ENCODE data around the gene HECTD4. TPM values are rescaled to one million over a fixed set of nuclear protein-coding genes. Genes with fewer than 3 reads are reported as not detected.

The HECTD4 gene, protein sequence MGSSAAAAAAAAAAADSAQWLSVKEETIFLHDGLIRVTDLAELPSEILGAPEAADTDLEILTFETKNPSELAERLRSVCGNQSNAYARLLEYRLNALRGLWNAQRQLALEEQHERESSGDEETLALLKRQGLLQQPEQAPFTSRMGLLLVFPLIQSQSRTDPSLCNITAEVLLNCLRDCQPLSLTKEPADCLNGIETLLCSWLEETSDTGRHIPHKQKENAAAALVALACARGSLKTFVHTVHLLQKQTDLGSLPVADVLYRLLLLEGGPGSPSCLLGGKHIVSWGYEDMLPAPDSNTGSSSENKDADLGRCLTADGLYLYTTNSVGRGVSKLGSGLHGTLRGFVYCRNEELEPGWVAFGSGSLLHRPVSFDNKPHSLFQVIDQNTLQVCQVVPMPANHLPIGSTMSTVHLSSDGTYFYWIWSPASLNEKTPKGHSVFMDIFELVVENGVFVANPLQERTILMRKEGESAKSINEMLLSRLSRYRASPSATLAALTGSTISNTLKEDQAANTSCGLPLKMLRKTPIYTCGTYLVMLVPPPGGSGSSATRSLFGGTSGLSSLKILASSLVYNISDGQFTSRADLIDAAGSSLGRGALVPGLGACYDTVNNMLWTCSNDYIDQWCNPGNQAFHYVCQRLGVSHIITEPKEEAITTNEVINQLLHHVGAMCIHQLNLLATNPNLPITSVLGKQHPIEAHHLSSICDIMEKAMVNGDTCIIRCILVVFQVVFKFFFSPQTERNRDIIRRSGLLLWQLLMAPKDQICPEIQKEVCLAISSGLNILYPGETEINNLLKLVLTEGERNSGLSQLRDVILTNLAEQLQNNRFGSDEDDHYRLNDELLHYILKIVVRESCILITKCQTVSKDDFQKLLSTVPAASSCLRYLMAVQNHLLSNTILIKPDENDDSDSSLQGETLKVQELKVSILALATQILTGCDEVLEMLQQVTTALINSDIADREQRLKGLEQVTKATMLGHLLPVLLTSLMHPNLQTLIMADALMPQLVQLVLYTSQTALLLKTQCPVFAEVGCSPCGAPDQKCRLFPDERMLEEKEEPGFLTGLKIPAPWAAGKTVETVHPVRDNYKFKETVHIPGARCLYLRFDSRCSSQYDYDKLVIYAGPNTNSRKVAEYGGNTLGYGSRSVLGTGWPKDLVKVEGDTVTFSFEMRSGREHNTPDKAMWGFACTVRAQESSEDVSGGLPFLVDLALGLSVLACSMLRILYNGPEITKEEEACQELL (N-terminal part only)
- total RNA-seq: 34.7 and 36.6 TPM in 2 replicates

DNA sequence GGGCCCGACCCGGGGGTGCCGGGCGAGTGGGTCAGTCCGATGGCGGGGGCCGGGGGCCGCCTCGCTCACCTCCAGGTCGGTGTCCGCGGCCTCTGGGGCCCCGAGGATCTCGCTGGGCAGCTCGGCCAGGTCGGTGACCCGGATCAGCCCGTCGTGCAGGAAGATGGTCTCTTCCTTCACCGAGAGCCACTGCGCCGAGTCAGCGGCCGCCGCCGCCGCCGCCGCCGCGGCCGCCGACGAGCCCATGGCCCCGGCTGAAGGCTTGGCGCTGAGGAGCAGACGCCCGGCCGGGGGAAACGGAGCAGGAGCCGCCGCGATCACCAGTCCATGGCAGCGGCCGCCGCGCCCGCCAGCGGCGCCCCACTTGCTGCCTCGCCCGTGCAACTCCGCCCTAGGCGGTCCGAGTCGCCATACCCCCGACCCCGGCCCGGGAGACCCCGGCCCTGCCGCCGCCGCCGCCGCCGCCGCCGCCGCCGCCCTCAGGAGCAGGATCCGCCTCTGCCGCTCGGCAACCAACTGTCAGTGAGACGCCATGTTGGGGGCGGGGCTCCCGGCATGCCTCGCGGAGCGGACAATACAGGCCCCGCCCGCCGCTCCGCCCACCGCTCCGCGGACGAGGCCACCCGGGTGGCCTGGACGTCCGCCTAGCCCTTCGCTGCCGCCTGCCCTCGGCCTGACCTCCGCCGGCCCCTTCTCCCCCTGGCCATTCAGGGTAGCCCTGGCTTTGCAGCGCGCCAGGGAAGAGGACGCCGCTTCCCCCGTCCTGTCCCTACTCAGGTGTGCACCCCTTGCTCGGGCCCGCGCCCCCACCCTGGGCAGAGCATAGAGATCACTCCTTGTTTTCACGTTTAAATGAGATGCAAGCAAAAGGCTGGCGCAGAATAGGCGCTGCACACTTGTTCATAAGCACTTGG, at the start of gene HECTD4:
Gene HECTD4, minus strand, starts transcription at position 549 of the 914 bp plus-strand sequence. Its CDS starts 303 bp downstream, at position 246.
- peak; percentile 89 for DNase-seq (ENCODE audit: low spot score)
- Mint-ChIP-seq H3K4me3 (ENCODE audit: low read depth) (peak within 1 kb of the TSS; percentile 99), H3K27ac (peak within 1 kb of the TSS; percentile 96), H3K4me1 (ENCODE audit: low read depth) (peaks cover 32% of the 10 kb centered on the region), H3K36me3 (ENCODE audit: low read depth) (peaks cover 9% of the 10 kb centered on the region), H3K9me3 (no peaks in the 10 kb centered on the region), H3K27me3 (ENCODE audit: low read depth) (no peaks in the 10 kb centered on the region)
- intact Hi-C loops (cut with micrococcal nuclease): loop anchor here (1.0 to 5.0 kb wide), 3 partner anchors 27 to 370 kb away; partner anchors contain the start of genes ERP29, RPL6 and TMEM116

DNA sequence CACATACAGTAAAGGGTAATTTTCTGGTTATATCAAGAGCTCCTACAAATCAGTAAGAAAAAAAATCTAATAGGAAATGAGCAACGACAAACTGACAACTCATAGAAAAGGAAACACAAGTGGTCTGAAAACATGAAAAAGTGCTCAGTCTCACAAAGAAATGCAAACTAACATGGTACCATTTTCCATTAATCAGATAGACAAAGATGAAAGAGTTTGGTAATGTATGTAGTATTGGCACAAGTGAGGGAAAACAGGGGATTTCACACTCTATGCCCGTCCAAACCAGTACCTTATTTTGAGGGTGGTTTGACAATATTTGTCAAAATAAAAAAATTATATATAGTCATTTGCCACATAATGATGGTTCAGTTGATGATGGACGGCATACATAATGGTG, 49.7 kb upstream of the HECTD4 start:
- no peak for DNase-seq (ENCODE audit: low spot score)
- Mint-ChIP-seq H3K4me1 (ENCODE audit: low read depth) (peaks cover 16% of the 10 kb centered on the region), H3K27me3 (ENCODE audit: low read depth) (no peaks in the 10 kb centered on the region), H3K36me3 (ENCODE audit: low read depth) (peaks cover 23% of the 10 kb centered on the region), H3K4me3 (ENCODE audit: low read depth) (no peak overlapping the region), H3K9me3 (no peaks in the 10 kb centered on the region), H3K27ac (peak overlapping the region; percentile 75)
- intact Hi-C loops (cut with micrococcal nuclease): no loop called here

DNA sequence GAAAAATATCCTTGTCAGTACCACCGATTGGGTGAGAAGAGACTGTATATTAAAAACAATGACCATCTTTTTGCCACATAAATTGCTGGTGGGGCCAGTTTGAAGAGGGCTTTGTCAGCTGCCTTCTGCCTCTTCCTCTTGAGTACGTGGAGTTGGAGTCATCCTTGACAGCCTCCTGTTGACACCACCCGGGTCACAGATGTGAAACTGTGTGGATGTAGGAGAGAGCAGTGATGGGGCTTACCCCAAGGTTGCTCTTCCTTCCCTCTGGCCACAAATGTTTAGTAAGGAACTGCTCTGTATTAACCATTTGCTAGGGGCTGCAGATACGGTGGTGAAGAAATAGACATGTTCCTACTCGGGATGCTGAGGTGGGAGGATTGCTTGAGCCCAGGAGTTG, 48.7 kb upstream of the HECTD4 start:
- Mint-ChIP-seq H3K27ac (peak overlapping the region; percentile 75), H3K4me1 (ENCODE audit: low read depth) (peaks cover 16% of the 10 kb centered on the region), H3K4me3 (ENCODE audit: low read depth) (no peak overlapping the region), H3K27me3 (ENCODE audit: low read depth) (no peaks in the 10 kb centered on the region), H3K9me3 (no peaks in the 10 kb centered on the region), H3K36me3 (ENCODE audit: low read depth) (peaks cover 26% of the 10 kb centered on the region)
- no peak for DNase-seq (ENCODE audit: low spot score)
- intact Hi-C loops (cut with micrococcal nuclease): no loop called here

DNA sequence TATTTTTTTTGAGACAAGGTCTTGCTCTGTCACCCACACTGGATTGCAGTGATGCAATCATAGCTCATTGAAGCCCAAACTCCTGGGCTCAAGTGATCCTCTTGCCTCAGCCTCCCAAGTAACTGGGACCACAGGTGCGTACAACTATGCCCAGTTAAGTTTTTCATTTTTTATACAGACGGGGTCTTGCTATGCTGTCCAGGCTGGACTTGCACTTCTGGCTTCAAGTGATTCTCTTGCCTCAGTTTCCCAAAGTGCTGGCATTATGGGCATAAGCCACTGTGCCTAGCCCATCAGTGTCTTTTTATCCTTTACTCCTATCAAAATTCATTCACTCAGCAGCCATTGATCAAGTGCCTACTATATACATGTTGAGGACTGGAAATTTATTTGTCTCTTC, 45.5 kb upstream of the HECTD4 start:
- no peak overlapping the region for H3K27ac Mint-ChIP-seq
- no peaks in the 10 kb centered on the region for H3K27me3 Mint-ChIP-seq (ENCODE audit: low read depth)
- no peak overlapping the region for H3K4me3 Mint-ChIP-seq (ENCODE audit: low read depth)
- peaks cover 29% of the 10 kb centered on the region for H3K36me3 Mint-ChIP-seq (ENCODE audit: low read depth)
- intact Hi-C loops (cut with micrococcal nuclease): no loop called here
- H3K4me1 Mint-ChIP-seq (ENCODE audit: low read depth): peaks cover 24% of the 10 kb centered on the region
- no peak for DNase-seq (ENCODE audit: low spot score)
- H3K9me3 Mint-ChIP-seq: no peaks in the 10 kb centered on the region

DNA sequence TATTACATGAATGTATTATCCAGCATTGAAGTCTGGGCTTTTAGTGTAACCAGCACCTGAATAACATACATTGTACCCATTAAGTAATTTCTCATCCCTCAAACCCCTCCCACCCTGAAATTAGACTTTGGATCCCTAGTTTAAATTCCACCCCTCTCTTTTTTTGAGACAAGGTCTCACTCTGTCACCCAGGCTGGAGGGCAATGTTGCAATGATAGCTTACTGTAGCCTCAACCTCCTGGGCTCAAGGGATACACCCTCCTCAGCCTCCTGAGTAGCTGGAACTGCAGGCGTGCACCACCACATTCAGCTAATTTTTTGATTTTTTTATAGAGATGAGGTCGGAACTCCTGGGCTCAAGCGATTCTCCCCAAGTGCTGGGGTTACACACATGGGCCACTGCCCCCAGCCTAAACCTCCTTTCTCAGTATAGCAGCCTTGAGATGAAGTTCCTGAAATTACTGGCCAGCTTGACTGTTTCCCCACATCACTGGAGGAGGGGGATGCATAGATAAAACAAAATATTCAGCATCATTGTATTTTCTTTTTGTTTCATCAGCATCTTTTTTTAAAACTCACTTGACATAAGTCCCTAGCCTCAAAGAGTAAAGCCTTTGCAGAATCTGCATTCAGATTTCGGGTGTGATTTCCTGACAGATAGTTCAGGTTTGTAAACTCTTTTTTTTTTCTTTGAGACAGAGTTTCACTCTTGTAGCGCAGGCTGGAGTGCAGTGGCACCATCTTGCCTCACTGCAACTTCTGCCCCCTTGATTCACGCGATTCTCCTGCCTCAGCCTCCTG, 43.6 kb upstream of the HECTD4 start:
- no peak for DNase-seq (ENCODE audit: low spot score)
- peaks cover 31% of the 10 kb centered on the region for H3K36me3 Mint-ChIP-seq (ENCODE audit: low read depth)
- no peaks in the 10 kb centered on the region for H3K9me3 Mint-ChIP-seq
- peaks cover 27% of the 10 kb centered on the region for H3K4me1 Mint-ChIP-seq (ENCODE audit: low read depth)
- H3K27me3 Mint-ChIP-seq (ENCODE audit: low read depth): no peaks in the 10 kb centered on the region
- no peak overlapping the region for H3K27ac Mint-ChIP-seq
- H3K4me3 Mint-ChIP-seq (ENCODE audit: low read depth): no peak overlapping the region
- intact Hi-C loops (cut with micrococcal nuclease): no loop called here

DNA sequence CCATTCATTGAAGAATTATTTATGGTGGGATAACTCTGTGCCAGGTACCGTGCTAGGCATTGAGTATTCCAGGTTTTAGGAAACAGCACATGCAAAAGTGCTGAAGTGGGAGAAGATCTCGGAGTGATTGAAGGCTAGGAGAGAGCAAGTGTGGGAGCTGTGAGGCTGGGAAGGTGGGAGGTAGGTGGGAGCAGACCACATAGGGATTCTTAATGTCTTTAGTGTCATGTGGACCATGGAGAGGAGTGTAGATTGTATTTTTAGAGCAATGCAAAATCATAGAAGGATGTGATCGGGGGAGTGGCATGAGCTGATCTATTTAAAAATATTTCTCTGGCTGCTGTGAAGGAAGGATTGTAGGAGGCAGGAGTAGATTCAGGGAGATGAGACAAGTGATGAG, 41.9 kb upstream of the HECTD4 start:
- no peak for DNase-seq (ENCODE audit: low spot score)
- H3K9me3 Mint-ChIP-seq: no peaks in the 10 kb centered on the region
- H3K27me3 Mint-ChIP-seq (ENCODE audit: low read depth): no peaks in the 10 kb centered on the region
- H3K4me3 Mint-ChIP-seq (ENCODE audit: low read depth): no peak overlapping the region
- intact Hi-C loops (cut with micrococcal nuclease): no loop called here
- peaks cover 35% of the 10 kb centered on the region for H3K4me1 Mint-ChIP-seq (ENCODE audit: low read depth)
- H3K27ac Mint-ChIP-seq: no peak overlapping the region
- peaks cover 39% of the 10 kb centered on the region for H3K36me3 Mint-ChIP-seq (ENCODE audit: low read depth)

DNA sequence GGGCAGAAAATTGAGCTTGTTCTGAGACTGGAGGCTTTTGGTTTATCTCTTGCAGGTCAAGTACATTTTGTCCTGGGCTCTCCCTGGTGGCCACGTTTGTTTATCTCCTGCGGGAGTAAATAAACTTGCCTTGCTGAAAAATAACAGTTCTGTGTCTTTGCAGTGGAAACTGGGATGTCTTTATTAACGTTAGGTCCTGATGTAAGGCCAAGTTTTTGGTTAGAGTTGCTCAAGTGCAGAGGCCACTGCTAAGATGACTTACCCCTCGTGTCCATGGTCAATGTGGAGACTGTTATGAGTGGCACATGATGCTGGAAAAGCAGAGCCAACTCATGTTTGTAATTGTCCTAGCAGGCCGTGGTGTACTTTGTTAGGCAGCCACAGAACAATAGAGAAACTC, 40.3 kb upstream of the HECTD4 start:
- Mint-ChIP-seq H3K4me3 (ENCODE audit: low read depth) (no peak overlapping the region), H3K4me1 (ENCODE audit: low read depth) (peaks cover 35% of the 10 kb centered on the region), H3K36me3 (ENCODE audit: low read depth) (peaks cover 31% of the 10 kb centered on the region), H3K27ac (no peak overlapping the region), H3K27me3 (ENCODE audit: low read depth) (no peaks in the 10 kb centered on the region), H3K9me3 (no peaks in the 10 kb centered on the region)
- no peak for DNase-seq (ENCODE audit: low spot score)
- intact Hi-C loops (cut with micrococcal nuclease): no loop called here

DNA sequence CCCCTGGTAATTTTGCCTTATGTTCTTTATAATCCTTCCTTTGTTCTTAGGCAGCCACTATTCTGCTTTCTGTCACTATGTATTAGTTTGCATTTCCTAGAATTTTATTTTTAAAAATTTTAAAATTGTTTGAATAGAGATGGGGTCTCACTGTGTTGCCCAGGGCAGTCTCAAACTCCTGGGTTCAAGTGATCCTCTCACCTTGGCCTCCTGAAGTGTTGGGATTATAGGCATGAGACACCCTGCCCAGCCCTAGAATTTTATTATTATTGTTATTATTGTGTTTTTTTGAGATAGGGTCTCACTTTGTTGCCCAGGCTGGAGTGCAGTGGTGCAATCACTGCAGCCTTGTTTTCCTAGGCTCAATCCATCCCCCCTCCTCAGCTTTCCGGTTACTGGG, 39.1 kb upstream of the HECTD4 start:
- Mint-ChIP-seq H3K36me3 (ENCODE audit: low read depth) (peaks cover 28% of the 10 kb centered on the region), H3K27me3 (ENCODE audit: low read depth) (no peaks in the 10 kb centered on the region), H3K27ac (no peak overlapping the region), H3K9me3 (no peaks in the 10 kb centered on the region), H3K4me3 (ENCODE audit: low read depth) (no peak overlapping the region), H3K4me1 (ENCODE audit: low read depth) (peaks cover 35% of the 10 kb centered on the region)
- no peak for DNase-seq (ENCODE audit: low spot score)
- intact Hi-C loops (cut with micrococcal nuclease): no loop called here

DNA sequence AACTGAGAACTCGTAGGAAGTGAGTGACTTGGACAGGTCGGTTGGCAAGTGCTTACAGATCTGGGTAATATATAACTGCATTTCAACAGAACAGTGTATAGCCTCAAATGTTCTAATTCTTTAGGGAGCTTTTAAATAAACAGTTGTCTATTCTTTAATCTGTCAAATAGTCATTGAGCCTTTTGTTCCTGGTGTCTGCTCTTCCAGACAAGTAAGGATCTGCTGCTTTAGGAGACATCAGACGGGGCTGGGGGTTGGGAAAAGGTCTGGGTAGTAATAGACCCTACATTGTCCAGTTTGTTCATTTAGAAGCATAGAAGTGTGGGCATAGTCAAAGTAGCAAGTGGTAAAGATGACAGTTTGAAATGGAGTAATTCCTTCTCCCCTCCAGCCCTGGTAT, 38.5 kb upstream of the HECTD4 start:
- no peaks in the 10 kb centered on the region for H3K9me3 Mint-ChIP-seq
- peak overlapping the region; percentile 97 for H3K4me3 Mint-ChIP-seq (ENCODE audit: low read depth)
- H3K27me3 Mint-ChIP-seq (ENCODE audit: low read depth): no peaks in the 10 kb centered on the region
- peak overlapping the region; percentile 38 for H3K27ac Mint-ChIP-seq
- peaks cover 35% of the 10 kb centered on the region for H3K4me1 Mint-ChIP-seq (ENCODE audit: low read depth)
- H3K36me3 Mint-ChIP-seq (ENCODE audit: low read depth): peaks cover 28% of the 10 kb centered on the region
- no peak for DNase-seq (ENCODE audit: low spot score)
- intact Hi-C loops (cut with micrococcal nuclease): no loop called here

DNA sequence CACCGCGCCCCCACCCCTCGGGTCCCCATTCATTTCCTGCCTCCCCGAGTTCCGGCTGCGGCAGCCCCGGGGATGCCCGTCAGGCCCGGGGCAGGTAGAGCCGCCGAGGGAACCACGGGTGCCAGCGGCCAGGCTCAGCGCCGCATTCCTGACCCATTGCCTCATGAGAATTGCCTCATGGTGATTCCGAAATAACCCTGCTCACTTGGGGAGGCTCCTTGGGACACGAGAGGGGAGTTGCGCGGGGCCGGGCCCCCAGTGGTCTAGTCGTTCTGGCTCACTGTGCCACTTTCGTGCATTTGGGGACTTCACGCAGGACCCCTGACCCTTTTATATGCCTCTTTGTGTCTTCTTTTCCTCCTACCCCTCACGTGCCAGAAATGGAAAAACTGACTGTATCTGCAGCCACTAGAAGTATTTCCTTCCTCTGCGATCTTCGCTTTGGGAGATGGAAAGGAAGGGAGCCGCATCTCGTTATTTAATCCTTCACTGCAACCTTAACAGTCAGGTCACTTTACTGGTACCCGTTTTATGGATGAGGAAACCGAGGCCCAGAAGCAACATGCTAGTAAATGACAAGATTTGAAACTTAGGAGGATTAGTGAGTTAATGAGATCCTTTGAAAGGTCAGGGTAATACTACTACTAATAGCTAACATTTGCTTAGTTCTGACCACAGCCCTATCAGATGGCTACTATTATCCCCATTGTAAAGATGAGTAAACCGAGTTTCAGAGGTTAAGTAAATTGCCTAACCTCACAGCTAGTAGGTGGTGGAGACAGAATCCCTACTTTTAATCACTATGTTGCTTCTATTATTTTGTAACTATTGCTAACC, 37.3 kb upstream of the HECTD4 start:
- H3K9me3 Mint-ChIP-seq: no peaks in the 10 kb centered on the region
- H3K36me3 Mint-ChIP-seq (ENCODE audit: low read depth): peaks cover 28% of the 10 kb centered on the region
- H3K4me1 Mint-ChIP-seq (ENCODE audit: low read depth): peaks cover 35% of the 10 kb centered on the region
- H3K4me3 Mint-ChIP-seq (ENCODE audit: low read depth): peak overlapping the region; percentile 97
- no peaks in the 10 kb centered on the region for H3K27me3 Mint-ChIP-seq (ENCODE audit: low read depth)
- peak overlapping the region; percentile 98 for H3K27ac Mint-ChIP-seq
- no peak for DNase-seq (ENCODE audit: low spot score)
- intact Hi-C loops (cut with micrococcal nuclease): no loop called here

All from activated T-helper 2 cell treated with anti-CD3 and anti-CD28 coated beads, Interferon-gamma antibody, Interleukin-2, Interleukin-4, amounts not matched to agents 10 μg/mL and 5 μg/mL and 100 μg/mL, durations not matched to agents 14 hours and 24 hours and 36 hours (primary cell).